Left kidney (tissue), 2 donors: Measurements from ENCODE around the gene FAM120A. TPM values are rescaled to one million over a fixed set of nuclear protein-coding genes. Genes with fewer than 3 reads are reported as not detected.

Source experiments
- DNase-seq: peaks from one replicate; pipeline ENCODE4 v3.0.0-alpha.2; 2013
- polyA plus RNA-seq: library from polyadenylated mRNA; unstranded; fragments of 120-200 nt; gene quantifications from one replicate; pipeline ENCODE4 v1.2.1, GENCODE V29; 2013; ENCODE audit not compliant: insufficient read length

FAM120A gene
- polyA plus RNA-seq, 1 donor = 79.9 TPM

DNA sequence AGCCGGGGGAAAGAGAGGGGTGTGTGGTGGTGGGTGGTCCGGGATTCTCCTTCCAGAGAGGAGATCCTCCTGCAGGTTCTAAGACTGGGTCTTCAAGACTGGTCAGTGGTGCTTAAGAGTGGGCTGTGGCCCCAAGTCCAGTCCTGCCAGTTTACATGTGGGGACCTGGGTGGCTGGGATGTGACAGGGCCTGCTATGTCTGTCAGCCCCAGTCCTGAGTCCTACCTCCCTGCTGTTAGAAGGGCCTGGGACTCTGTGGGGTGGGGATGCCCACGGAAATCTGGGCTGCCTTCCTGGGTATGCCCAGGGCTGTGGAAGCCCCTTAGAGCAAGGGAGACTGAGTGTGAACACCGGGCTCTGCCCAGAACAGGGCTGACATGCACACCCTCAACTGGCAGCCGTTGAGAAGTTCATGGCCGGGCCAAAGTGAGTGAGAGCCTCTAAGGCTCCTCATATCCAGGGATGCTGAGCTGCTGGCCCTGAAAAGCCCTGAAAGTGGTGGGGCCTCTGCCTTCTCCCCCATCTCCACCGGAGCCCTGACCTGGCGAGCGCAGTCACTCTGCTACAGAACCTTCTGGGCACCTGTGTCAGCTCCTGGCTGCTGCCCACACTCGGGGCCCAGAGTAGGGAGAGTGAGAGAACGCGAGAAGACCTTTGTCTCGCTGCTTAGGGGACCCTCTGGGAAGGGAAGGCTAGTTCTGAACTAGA is 126.6 kb downstream of the FAM120A start:
- DNase-seq = no peak

DNA sequence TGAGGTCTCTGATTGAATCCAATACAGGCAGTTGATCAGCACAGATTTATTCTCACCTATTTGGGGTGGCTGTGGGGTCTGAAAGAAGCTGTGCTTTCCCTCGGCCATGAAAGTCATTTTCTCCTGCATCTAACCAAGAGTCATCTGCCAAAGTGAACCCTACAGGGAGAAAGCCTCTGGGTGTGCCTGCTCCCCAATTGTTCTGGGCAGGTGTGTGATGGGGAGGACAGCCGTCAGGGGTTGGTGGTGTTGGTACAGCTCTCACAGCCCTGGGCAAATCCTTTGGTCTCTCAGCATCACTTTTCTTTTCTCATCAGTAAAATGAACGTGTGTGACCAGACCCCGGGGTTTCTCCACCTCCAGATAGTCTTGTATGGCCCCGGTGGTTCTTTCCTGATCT is 127.4 kb downstream of the FAM120A start:
- no peak for DNase-seq

DNA sequence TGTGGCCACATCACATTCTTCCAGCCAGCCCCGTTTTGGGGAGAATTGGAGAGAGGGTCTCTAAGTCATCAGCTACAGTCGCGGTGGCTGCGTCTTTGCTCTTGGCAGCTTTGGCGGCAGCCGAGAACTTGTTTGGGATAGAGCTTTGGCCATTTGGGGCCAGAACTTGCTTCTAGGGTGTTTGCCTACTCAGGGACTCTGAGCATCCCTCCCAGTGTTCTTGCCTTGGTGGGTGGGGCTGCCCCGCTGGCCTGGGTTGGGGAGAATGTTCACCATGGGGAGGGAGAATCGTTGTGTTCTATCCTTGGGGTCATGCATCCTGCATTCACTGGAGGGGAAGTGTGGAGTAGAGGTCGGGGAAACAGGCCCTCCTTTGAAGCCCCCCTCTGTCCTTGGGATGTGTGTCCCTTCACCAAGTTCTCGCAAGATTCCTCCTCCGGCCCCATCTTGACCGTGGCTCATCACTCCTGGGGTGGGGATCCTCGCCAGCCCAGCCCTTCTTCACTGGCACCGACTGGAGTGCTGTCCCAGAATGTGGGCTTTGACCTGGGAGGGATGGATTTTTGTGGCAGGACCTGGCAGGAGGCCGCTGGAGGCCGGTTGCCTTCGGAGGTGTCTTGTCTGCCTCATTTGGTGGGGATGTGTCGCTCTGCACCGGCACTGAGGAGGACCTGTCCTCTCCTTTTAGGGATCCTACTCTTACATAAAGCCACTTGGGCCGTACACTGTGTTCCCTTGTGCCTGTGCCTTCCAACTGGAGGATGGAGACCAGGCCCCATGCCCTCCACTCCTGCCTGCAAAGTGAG is 128.4 kb downstream of the FAM120A start:
- DNase-seq = no peak

DNA sequence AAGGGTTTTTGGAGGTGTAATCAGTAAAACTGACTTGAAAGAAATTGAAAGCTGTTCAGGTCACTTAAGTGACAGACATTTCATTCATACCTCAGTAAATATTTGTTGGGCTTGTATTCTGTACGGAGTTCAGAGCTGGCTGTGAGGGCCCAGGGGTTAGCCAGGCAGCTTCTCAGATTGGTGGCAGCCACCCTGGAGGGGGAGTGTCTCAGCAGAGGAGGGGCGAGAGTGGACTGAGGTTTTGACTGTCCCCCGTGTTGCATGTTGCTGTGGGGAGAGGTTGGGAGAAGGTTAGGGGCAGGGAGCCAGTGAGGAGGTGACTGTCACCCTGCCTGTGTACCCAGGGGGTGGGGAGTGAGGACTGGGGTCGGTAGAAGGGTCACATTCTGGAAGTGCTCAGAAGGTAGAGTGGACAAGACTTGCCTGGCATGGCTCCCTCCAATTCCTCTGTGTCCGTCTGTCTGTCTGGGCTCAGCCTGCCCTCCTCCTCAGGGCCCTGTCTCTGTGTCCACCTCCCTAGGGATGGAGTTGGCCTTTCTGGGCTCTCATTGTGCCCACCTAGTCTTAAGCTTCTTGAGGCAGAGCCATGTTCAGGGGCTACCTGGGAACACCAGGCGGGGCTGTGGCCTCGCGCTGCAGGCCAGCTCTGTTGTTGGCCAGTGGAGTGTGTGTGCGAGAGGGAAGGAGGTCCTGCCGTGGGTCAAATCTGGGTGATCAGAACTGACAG is 129.3 kb downstream of the FAM120A start:
- no peak for DNase-seq

- DNase-seq = no peak
These were observed 130.6 kb downstream of the FAM120A start for GRCh38 chr9:93582115-93582514.

DNA sequence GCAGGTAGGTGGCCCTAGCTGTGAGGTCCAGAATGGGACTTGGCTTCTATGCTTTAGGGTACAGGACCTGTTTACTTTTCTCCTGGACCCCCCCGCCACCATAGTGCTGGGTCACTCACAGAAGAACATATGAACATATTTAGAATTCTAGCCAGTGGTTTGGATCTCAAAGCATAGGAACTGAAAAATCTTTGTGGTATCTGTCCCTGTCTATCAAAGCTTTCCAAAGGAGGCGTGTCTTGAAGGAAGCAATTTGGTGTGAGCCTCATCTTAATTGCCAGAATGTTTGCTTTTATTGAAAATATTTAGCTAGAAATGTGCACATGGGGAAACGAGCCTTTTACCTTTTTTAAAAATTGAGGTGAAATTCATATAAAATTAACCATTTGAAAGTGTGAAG is 131.1 kb downstream of the FAM120A start:
- DNase-seq = no peak

DNA sequence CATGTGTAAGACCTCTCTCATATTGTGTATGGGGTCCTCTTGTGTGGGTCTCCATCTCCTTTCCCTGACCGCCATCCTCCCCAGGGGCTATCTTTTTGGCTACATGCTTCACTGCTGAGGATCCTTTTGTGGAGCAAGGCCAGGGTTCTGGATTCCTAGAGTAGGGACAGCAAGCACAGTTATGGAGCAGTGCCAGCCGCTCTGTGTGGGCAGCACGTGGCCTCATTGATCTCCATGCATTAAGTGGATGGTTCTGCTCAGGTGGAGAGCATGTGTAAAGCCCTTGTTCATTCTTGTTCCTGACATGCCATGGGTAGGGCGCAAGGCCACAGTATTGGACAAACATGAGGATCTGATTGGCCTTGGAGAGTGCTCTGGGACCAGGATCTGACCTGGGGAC is 133.8 kb downstream of the FAM120A start:
- no peak for DNase-seq

DNA sequence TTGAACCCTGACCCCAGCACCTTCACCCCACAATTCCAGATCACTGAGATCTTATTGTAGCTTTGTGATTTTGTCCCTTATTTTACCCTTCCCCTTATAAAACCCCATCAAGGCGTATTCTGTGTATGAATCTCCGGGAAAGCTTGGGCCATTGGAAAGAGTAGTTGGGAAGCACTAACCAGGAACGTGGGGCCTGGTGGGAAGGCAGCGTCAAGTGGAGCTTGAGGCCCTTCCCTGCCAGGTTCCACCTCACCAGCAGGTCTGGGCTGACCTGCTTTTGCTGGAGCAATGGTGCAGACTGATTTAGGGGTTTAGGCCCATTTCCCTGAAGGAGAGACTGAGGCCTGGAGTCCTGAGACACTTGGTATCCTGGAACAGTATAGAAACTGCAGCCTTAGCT is 134.2 kb downstream of the FAM120A start:
- DNase-seq = no peak

- no peak for DNase-seq
These were observed 135.0 kb downstream of the FAM120A start for GRCh38 chr9:93586290-93587057.

DNA sequence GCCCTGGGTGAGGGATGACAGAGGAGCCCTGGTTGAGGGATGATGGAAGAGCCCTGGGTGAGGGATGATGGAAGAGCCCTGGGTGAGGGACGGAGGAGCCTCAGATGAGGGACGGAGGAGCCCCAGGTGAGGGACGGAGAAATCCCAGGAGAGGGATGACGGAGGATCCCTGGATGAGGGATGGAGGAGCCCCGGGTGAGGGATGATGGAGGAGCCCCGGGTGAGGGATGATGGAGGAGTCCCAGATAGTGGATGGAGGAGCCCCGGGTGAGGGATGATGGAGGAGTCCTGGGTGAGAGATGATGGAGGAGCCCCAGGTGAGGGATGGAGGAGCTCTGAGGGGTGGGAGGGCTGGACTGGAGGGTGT is 135.8 kb downstream of the FAM120A start:
- DNase-seq = no peak

DNA sequence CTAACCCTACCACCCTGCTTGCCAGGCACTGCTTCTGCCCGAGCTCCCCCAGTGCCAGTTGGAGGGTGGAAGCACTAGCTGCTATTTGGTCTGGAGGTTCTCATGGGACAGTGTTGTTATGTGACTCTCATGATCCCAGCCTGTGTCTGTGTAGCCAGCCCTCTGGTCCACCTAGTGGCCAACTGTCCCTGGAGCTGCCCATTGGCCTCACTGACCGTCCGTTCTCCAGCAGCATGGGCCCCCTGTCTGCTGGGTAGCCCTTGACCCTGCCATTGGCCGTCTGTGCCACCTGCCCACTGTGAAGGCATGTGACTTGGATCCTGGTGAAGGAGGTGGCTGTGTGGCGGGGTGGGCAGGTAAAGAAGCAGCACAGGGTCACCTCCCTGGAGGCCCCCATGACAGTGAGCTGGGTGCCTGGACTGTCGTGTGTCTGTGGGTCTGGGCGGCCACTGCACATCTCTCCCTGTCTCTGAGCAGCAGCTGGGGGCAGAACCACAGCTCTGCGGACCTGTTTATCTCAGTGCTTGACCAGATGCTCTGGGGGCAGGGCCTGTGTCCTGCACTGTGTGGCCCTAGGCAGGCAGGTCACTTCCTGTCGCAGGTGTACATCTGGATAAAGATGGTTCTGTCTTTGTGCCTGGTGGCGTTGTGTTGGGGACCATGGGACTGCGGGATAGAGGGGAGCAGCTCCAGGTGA is 136.3 kb downstream of the FAM120A start:
- DNase-seq = no peak

DNA sequence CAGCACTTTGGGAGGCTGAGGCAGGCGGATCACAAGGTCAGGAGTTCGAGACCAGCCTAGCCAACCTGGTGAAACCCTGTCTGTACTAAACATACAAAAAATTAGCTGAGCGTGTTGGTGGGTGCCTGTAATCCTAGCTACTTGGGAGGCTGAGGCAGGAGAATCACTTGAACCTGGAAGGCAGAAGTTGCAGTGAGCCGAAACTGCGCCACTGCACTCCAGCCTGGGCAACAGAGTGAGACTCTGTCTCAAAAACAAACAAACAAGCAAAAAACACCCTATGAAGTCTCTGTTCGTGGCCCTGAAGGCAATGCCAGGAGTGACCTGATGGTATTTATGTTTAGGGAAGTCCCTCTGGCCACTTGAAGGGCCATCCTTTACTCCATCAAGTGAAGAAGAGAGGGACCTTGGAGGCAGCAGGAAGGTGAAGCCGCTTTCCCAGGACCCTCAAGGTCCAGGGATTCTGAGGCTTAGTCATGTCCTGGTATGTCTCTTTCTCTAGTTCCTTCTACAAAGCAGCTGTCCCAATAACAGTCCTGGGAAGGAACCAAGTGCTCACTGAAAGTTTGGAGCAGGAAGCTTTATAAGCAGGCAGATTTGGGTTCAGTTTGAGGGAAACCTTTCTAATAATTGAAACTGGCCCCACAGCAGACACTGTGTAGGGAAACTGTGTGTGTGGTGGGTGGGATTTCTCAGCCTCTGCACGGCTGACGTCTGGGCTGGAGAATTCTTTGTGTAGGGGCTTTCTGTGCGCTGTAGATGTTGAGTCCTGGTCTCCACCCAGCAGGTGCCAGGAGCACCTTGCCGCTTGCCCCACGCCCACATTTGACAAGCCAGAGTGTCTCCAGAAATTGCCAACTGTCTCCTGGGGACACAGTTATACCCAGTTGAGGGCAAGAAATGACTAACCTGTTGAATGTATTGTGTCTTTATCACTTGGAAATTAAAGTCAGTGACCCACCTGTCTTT is 137.4 kb downstream of the FAM120A start:
- no peak for DNase-seq

- peak; percentile 67 for DNase-seq
These were observed 138.2 kb downstream of the FAM120A start for GRCh38 chr9:93589688-93590087.

- DNase-seq = no peak
These were observed 139.2 kb downstream of the FAM120A start for GRCh38 chr9:93590609-93591234.

GRCh38 chr9:93591301-93592007 is 140.0 kb downstream of the FAM120A start:
- DNase-seq = no peak

GRCh38 chr9:93592008-93592642 is 140.6 kb downstream of the FAM120A start:
- DNase-seq = no peak

DNA sequence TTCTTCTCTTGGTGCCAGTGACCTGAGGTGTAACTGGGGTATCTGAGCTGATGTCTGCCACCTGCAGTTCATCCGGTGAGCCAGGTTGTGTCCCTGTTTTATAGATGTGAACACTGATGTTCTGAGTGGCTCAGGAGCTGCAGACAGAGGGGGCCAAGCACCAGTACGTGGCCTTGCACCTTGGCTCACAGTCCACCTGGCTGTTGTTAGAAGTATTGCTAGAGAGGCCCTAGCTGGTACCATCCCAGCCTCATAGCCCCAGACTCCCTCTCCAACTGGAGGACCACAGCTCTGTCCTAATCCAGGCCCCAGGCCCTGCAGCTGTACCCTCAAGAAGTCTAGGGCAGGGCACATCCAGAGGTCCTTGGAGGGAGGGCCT is 141.1 kb downstream of the FAM120A start:
- DNase-seq = no peak

DNA sequence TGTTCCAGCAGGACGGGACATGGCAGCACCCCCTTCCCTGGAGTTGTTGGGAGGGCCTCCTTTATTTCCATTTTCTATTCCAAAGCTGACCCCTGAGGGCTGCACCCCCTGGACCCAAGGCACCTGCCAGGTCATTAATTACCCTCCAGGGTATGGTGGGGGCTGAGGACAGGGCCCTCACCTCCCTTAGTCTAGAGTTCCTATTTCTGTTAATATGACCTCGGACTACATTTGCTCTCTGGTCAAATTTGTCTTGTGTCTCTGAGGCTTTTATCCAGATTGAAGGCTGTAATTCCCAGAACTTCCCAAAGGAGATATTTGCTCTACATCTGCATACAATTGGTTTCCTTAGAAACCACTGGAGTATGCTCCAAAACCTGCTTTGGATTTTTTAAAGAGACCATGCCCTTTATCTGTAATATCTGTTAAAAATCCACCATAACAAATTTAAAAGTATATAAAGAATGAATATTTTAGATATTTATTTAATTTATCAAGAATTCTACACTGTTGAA is 141.7 kb downstream of the FAM120A start:
- no peak for DNase-seq
